ENCODE measurements around the gene SLC25A47.
A peak's percentile ranks its signal among the peaks of the same experiment; 100 is the strongest.
"Not testable (repeated sequence)": the region's sequence is repeated elsewhere in the genome, so short reads cannot be mapped to it uniquely, and the experiment has no call there.

The SLC25A47 gene

GRCh38 chr14:100323121-100323941, at the start of gene SLC25A47:
SLC25A47 (plus strand) TSS chr14:100323339; CDS start chr14:100323415, 76 bp downstream.
- DNase-seq: no peak

GRCh38 chr14:100274250-100274649, 48.9 kb upstream of the SLC25A47 start:
- DNase-seq: no peak

- DNase-seq: no peak
These were observed 47.9 kb upstream of the SLC25A47 start for GRCh38 chr14:100275214-100275613.

- DNase-seq: no peak
These were observed 44.4 kb upstream of the SLC25A47 start for GRCh38 chr14:100278702-100279101.

GRCh38 chr14:100279133-100279532, 44.0 kb upstream of the SLC25A47 start:
- no peak for DNase-seq

GRCh38 chr14:100279563-100279962, 43.6 kb upstream of the SLC25A47 start:
- DNase-seq: no peak

GRCh38 chr14:100281286-100282082, 41.7 kb upstream of the SLC25A47 start:
- no peak for DNase-seq

GRCh38 chr14:100282083-100282350, 41.1 kb upstream of the SLC25A47 start:
- no peak for DNase-seq

- DNase-seq: no peak
These were observed 40.2 kb upstream of the SLC25A47 start for GRCh38 chr14:100282766-100283419.

- DNase-seq: not testable (repeated sequence)
These were observed 39.7 kb upstream of the SLC25A47 start for GRCh38 chr14:100283436-100283835.

GRCh38 chr14:100283984-100284881, 38.9 kb upstream of the SLC25A47 start:
- no peak for DNase-seq

GRCh38 chr14:100285021-100285912, 37.9 kb upstream of the SLC25A47 start:
- DNase-seq: peak; percentile 67

- DNase-seq: no peak
These were observed 37.2 kb upstream of the SLC25A47 start for GRCh38 chr14:100285913-100286400.

- DNase-seq: no peak
These were observed 36.5 kb upstream of the SLC25A47 start for GRCh38 chr14:100286484-100287191.

- no peak for DNase-seq
These were observed 35.7 kb upstream of the SLC25A47 start for GRCh38 chr14:100287202-100287997.

- DNase-seq: not testable (repeated sequence)
These were observed 35.2 kb upstream of the SLC25A47 start for GRCh38 chr14:100287998-100288295.

- no peak for DNase-seq
These were observed 34.6 kb upstream of the SLC25A47 start for GRCh38 chr14:100288382-100289185.

- DNase-seq: no peak
These were observed 33.1 kb upstream of the SLC25A47 start for GRCh38 chr14:100289916-100290606.

Data from OCI-M1 (cell line).